Heart left ventricle (tissue), 16 donors: ENCODE measurements around the gene PARD3. TPM values are rescaled to one million over a fixed set of nuclear protein-coding genes. Genes with fewer than 3 reads are reported as not detected.

ENCODE experiments used
- ATAC-seq, 4 donors: fragments of 200-7000 bp; cut with Tn5 transposase; one replicate each; pipeline ENCODE4 v1.9.1; 2020 to 2022; ENCODE audit warnings: moderate library complexity in 4 of 4, mild to moderate bottlenecking in 3 of 4, moderate number of reproducible peaks in 1 of 4
- DNase-seq, 5 donors: peaks; one replicate each; pipeline ENCODE4 v3.0.0-alpha.2; 2020
- H3K27ac ChIP-seq, 12 donors: fragments of 200-600 bp; sonication (generic) in 4 of 12; one replicate each; pipeline versions ENCODE4 v1.5.0 to v1.8.0; 2016 to 2022; ENCODE audit warnings: mild to moderate bottlenecking in 2 of 12
- H3K27me3 ChIP-seq, 9 donors: fragments of 200-600 bp; sonication (generic) in 2 of 9; one replicate each; pipeline versions ENCODE4 v1.5.1 to v1.8.0; 2016 to 2022; ENCODE audit warnings: mild to moderate bottlenecking in 3 of 9
- H3K36me3 ChIP-seq, 9 donors: fragments of 200-600 bp; sonication (generic) in 2 of 9; one replicate each; pipeline versions ENCODE4 v1.5.0 to v1.8.0; 2018 to 2022; ENCODE audit warnings: mild to moderate bottlenecking in 2 of 9
- H3K4me1 ChIP-seq, 12 donors: fragments of 200-600 bp; sonication (generic) in 4 of 12; one replicate each; pipeline versions ENCODE4 v1.5.0 to v1.8.0; 2016 to 2022; ENCODE audit warnings: mild to moderate bottlenecking in 3 of 12
- H3K4me3 ChIP-seq, 12 donors: fragments of 200-600 bp; sonication (generic) in 4 of 12; one replicate each; pipeline versions ENCODE4 v1.5.0 to v1.8.0; 2017 to 2022; ENCODE audit warnings: mild to moderate bottlenecking in 9 of 12, moderate library complexity in 4 of 12
- H3K9me3 ChIP-seq, 12 donors: fragments of 200-600 bp; sonication (generic) in 4 of 12; one replicate each; pipeline versions ENCODE4 v1.5.0 to v1.8.0; 2016 to 2022; ENCODE audit warnings: mild to moderate bottlenecking in 1 of 12
- POLR2A ChIP-seq, 2 donors: fragments of 450-650 bp; IDR thresholded peaks; one replicate each; pipeline ENCODE4 v1.6.1; 2017; ENCODE audit warnings: antibody characterized with exemption in 2 of 2, mild to moderate bottlenecking in 2 of 2, moderate library complexity in 2 of 2
- WGBS, 4 donors: extraction: QIAGEN DNeasy Blood & Tissue Kit in 2 of 4; methylation state at CpG; one replicate each; pipeline versions ENCODE4 v1.1.5 to v1.1.7; 2013 to 2018; 5-methylcytosine and 5-hydroxymethylcytosine counted together
- intact Hi-C, 10 donors: fragments of 100-400 bp; cut with DNase I; formaldehyde crosslinking; loops; one replicate each; pipeline versions ENCODE4 v1.11.1 to v1.14.2; 2022
- polyA plus RNA-seq, 2 donors: library from polyadenylated mRNA; stranded (reverse); fragments of 200-250 nt; gene quantifications; one replicate each; pipeline ENCODE4 v1.2.3, GENCODE V29; 2013
- total RNA-seq, 9 donors: library from RNA; depleted of rRNA in 2 of 9; stranded (reverse); fragments of >200 nt in 2 of 9; fragmentation: NEBNext Ultra II Directional in 3 of 9; extraction: Animal tissue kit (Norgen Biotek cat#: 25700) in 3 of 9; gene quantifications; one replicate each; pipeline versions ENCODE4 v1.1.0 to v1.2.4, GENCODE V29; 2016 to 2023
- TF ChIP-seq, protein P1 (sequence below), 12 donors: fragments of 200-600 bp; sonication (generic) in 4 of 12; IDR thresholded peaks; one replicate each; pipeline versions ENCODE4 v1.5.0 to v1.8.0; 2018 to 2022; ENCODE audit warnings: antibody characterized with exemption in 12 of 12, mild to moderate bottlenecking in 5 of 12
- donor health status: ischemic (EF 13 %, LVEDD 7.1; RV severe dilation, severe dysfunction).
- donor health status: healthy with polysubstance abuse.
- donor health status: DM: no; HTN: yes; CAD: no.
- donor health status: DM: no; HTN: no; CAD: no.
- donor health status: ischemic (EF 25% LVEDD 6.9; RV normal size, moderate dysfunction).
- donor health status: ischemic (EF 25% LVEDD 5.7; RV mildly dilated, moderate dysfunction).
- donor health status: healthy.
- donor health status: DM: yes; HTN: yes; CAD: no.
- donor health status: ischemic (EF 35%, LVEDD 5.7; RV mildly dilated, moderate dysfunction).
- donor health status: nonischemic (EF 11% LVEDD 7.7; RV severe dilation, severe dysfunction).
- donor health status: DM: yes; HTN: yes; CAD: no.
- donor health status: PGD.
- donor health status: ischemic (EF 29% LVEDD 5.4; RV normal size, mild dysfunction).
- donor health status: nonischemic (EF 23%, LVEDD 6.1; RV moderate dilation, normal function).

PARD3 gene
- total and polyA plus RNA-seq, 11 donors: 24.8 to 69.7 (median 33.1) TPM

DNA sequence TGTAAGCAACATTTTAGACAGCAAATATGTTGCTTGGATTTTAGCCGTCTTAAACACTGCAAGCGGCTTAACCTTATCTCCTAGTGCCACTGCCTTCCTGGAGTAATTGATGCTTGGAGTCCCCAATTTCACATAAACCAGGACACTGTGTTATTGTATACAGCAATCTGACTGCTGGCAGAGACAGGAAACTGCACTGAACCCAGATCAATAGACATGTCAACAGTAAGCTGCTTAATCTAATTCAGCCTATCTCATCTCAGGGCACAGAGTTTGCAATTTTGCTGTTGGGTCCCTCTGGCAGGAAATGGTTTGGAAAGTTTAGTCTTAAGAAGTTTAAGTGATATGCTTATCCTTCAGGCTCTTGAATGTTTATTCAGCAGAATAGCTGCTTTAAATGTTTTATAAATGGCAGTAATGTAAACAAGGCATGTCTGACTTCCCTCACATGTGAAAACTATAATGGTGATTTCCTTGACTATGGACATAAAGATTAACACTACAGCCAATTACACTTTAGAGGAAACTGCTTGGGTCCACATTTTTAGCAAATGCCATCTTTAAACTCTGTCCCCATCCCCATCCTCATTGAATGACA, 598.6 kb downstream of the PARD3 start:
- H3K4me1 ChIP-seq: no peaks in the 10 kb centered on the region
- no peak overlapping the region for H3K27ac ChIP-seq
- no peaks in the 10 kb centered on the region for H3K9me3 ChIP-seq
- ATAC-seq: no peak
- intact Hi-C loops: no loop called here
- no peak overlapping the region for H3K4me3 ChIP-seq
- no peaks in the 10 kb centered on the region for H3K27me3 ChIP-seq
- TF ChIP-seq POLR2A (IDR thresholded peaks at IDR 0.05): no peak
- TF ChIP-seq, protein P1, sequence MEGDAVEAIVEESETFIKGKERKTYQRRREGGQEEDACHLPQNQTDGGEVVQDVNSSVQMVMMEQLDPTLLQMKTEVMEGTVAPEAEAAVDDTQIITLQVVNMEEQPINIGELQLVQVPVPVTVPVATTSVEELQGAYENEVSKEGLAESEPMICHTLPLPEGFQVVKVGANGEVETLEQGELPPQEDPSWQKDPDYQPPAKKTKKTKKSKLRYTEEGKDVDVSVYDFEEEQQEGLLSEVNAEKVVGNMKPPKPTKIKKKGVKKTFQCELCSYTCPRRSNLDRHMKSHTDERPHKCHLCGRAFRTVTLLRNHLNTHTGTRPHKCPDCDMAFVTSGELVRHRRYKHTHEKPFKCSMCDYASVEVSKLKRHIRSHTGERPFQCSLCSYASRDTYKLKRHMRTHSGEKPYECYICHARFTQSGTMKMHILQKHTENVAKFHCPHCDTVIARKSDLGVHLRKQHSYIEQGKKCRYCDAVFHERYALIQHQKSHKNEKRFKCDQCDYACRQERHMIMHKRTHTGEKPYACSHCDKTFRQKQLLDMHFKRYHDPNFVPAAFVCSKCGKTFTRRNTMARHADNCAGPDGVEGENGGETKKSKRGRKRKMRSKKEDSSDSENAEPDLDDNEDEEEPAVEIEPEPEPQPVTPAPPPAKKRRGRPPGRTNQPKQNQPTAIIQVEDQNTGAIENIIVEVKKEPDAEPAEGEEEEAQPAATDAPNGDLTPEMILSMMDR (IDR thresholded peaks at IDR 0.05): no peak
- 89 to 93% (median 92%) methylated on average over 2 of the region's 2 CpGs for WGBS, 4 donors
- H3K36me3 ChIP-seq: peaks cover 0 to 2% (median 0%) of the 10 kb centered on the region in 9 donors
- DNase-seq: no peak

DNA sequence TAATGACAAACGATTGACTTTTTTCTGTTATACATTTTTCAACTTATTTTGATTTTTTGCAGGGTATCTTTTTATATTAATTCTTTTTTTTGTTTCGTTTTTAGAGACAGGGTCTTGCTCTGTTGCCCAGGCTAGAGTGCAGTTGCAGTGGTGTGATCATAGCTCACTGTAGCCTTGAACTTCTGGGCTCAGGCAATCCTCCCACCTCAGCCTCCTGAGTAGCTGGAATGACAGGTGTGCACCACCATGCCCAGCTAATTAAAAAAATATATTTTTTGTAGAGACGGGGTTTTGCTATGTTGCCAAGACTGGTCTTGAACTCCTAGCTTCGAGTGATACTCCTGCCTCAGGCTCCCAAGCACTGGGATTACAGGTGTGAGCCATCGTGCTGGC, 601.3 kb downstream of the PARD3 start:
- Histone ChIP-seq H3K9me3 (no peaks in the 10 kb centered on the region), H3K27ac (no peak overlapping the region), H3K27me3 (no peaks in the 10 kb centered on the region), H3K36me3 (peaks cover 0 to 2% (median 0%) of the 10 kb centered on the region in 9 donors), H3K4me3 (no peak overlapping the region), H3K4me1 (no peaks in the 10 kb centered on the region)
- no peak for TF ChIP-seq POLR2A (IDR thresholded peaks at IDR 0.05)
- TF ChIP-seq, protein P1 (IDR thresholded peaks at IDR 0.05): no peak
- DNase-seq (no peak), ATAC-seq (no peak)
- WGBS, 4 donors: 94 to 96% (median 95%) methylated on average over 5 of the region's 5 CpGs
- intact Hi-C loops: no loop called here

DNA sequence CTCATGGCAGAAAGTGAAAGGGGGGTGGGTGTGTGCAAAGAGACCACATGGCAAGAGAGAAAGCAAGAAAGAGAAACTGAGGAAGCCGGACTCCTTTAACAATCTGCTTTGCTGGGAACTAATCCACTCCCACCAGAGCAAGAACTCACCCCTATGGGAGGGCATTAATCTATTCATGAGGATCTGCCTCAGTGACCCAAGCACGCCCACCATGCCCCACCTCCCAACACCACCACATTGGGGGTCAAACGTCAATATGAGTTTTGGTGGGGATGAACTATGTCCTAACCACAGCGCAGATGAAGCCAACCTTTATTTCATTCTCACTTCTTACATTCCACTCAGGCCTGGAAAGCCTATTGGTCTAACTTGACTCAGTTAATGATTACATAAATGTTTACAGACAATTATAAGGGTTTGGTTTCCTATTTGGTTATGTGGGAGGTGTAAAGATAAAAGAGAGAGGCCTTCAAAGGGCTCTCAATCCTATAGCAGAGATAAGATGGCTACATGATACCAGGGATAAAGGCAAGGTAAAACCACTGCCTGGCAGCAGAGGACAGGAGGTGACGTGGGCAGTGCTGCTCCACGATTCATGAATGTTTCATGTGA, 601.8 kb downstream of the PARD3 start:
- TF ChIP-seq, protein P1 (IDR thresholded peaks at IDR 0.05): no peak
- TF ChIP-seq POLR2A (IDR thresholded peaks at IDR 0.05): no peak
- intact Hi-C loops: no loop called here
- no peak overlapping the region for H3K4me3 ChIP-seq
- DNase-seq: no peak
- 93 to 97% (median 95%) methylated on average over 6 of the region's 6 CpGs for WGBS, 4 donors
- peaks cover 0 to 2% (median 0%) of the 10 kb centered on the region in 9 donors for H3K36me3 ChIP-seq
- no peaks in the 10 kb centered on the region for H3K27me3 ChIP-seq
- no peak overlapping the region for H3K27ac ChIP-seq
- H3K9me3 ChIP-seq: no peaks in the 10 kb centered on the region
- no peaks in the 10 kb centered on the region for H3K4me1 ChIP-seq
- no peak for ATAC-seq

DNA sequence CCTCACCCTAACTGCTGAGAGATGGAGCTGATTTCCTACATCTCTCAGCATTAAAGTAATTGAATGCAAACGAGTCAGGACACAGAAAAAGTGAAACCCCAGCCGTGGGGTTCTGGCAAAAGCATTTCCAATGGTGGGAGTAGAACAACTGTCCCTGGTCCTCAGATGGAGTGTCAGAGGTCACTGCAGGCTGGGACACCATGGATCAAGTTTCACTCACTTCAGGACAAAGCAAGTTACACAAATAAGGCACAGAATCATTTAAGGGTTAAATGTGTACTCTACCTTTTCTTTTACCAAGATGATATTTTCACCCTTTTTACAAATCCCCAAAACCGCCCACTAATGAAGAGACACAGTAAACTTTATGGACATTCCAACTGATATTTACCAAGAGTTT, 607.8 kb downstream of the PARD3 start:
- H3K9me3 ChIP-seq: no peaks in the 10 kb centered on the region
- DNase-seq (no peak), ATAC-seq (no peak)
- no peaks in the 10 kb centered on the region for H3K4me1 ChIP-seq
- intact Hi-C loops: no loop called here
- no peak overlapping the region for H3K27ac ChIP-seq
- H3K4me3 ChIP-seq: no peak overlapping the region
- 80 to 96% (median 88%) methylated on average over 3 of the region's 3 CpGs for WGBS, 4 donors
- H3K27me3 ChIP-seq: no peaks in the 10 kb centered on the region
- H3K36me3 ChIP-seq: no peaks in the 10 kb centered on the region
- TF ChIP-seq, protein P1 (IDR thresholded peaks at IDR 0.05): no peak
- no peak for TF ChIP-seq POLR2A (IDR thresholded peaks at IDR 0.05)
